CD4-positive, alpha-beta T cell (primary cell): Measurements from ENCODE around the gene GPR15LG. TPM values are rescaled to one million over a fixed set of nuclear protein-coding genes. Genes with fewer than 3 reads are reported as not detected.
A peak's percentile ranks its signal among the peaks of the same experiment; 100 is the strongest.

Source experiments
- ATAC-seq: fragments of 200-7000 bp; cut with Tn5 transposase; one replicate; pipeline ENCODE4 v1.10.0; 2022; ENCODE audit warnings: mild to moderate bottlenecking; ENCODE audit not compliant: poor library complexity
- CTCF ChIA-PET: fragments of 350-600 bp; sonication (Branson Sonifier 250); formaldehyde crosslinking; loops from one replicate; lab custom pipeline; 2021; ENCODE audit warnings: antibody characterized with exemption, inconsistent platforms; lab: Charles Lee
- POLR2A ChIA-PET: fragments of 350-600 bp; sonication (Branson Sonifier 250); formaldehyde crosslinking; loops from one replicate; lab custom pipeline; 2021; ENCODE audit warnings: antibody characterized with exemption, inconsistent platforms; lab: Charles Lee
- DNase-seq, 14 experiments: peaks; one replicate each; pipeline ENCODE4 v3.0.0-alpha.2; 2013 to 2020; ENCODE audit warnings: mixed read lengths in 2 of 14
- H3K27ac ChIP-seq, 2 donors: one replicate each; pipeline versions ENCODE4 v1.5.1 to v1.7.0; 2013; ENCODE audit warnings: low read length in 2 of 2, low read depth in 1 of 2, mild to moderate bottlenecking in 1 of 2
- H3K27me3 ChIP-seq, 2 experiments: 1 replicate in 1 of 2; 2 replicates in 1 of 2; pipeline versions ENCODE4 v1.6.1 to v1.7.0; 2013; ENCODE audit warnings: low read length in 2 of 2, control low read depth in 1 of 2, mild to moderate bottlenecking in 1 of 2, moderate library complexity in 1 of 2; ENCODE audit not compliant: insufficient read depth in 2 of 2, control insufficient read depth in 1 of 2
- H3K36me3 ChIP-seq: one replicate; pipeline ENCODE4 v1.6.1; 2013; ENCODE audit warnings: low read length, control low read depth; ENCODE audit not compliant: insufficient read depth
- H3K4me1 ChIP-seq: one replicate; pipeline ENCODE4 v1.6.1; 2013; ENCODE audit warnings: low read length, control low read depth; ENCODE audit not compliant: insufficient read depth
- H3K4me3 ChIP-seq: one replicate; pipeline ENCODE4 v1.5.1; 2013; ENCODE audit warnings: mild to moderate bottlenecking, low read length, moderate library complexity
- H3K9me3 ChIP-seq, 2 experiments: 1 replicate in 1 of 2; 2 replicates in 1 of 2; pipeline versions ENCODE4 v1.6.1 to v1.7.0; 2013; ENCODE audit warnings: low read length in 2 of 2, mild to moderate bottlenecking in 2 of 2, control low read depth in 1 of 2, moderate library complexity in 1 of 2; ENCODE audit not compliant: control insufficient read depth in 1 of 2, insufficient read depth in 1 of 2
- H3K27ac Mint-ChIP-seq: one replicate; pipeline ENCODE4 v1.8.0; 2020; ENCODE audit warnings: mixed read lengths
- H3K27me3 Mint-ChIP-seq: one replicate; pipeline ENCODE4 v1.8.0; 2021; ENCODE audit warnings: mixed read lengths
- H3K36me3 Mint-ChIP-seq: one replicate; pipeline ENCODE4 v1.8.0; 2021; ENCODE audit warnings: low read depth, mixed read lengths
- H3K4me1 Mint-ChIP-seq: one replicate; pipeline ENCODE4 v1.8.0; 2021; ENCODE audit warnings: low read depth, mixed read lengths
- H3K4me3 Mint-ChIP-seq: one replicate; pipeline ENCODE4 v1.8.0; 2020; ENCODE audit warnings: mild to moderate bottlenecking, mixed read lengths
- H3K9me3 Mint-ChIP-seq: one replicate; pipeline ENCODE4 v1.8.0; 2020; ENCODE audit warnings: mixed read lengths
- intact Hi-C, 2 experiments: fragments of 100-400 bp; cut with DNase I in 1 of 2; cut with micrococcal nuclease in 1 of 2; formaldehyde crosslinking; loops; one replicate each; pipeline versions ENCODE4 v1.15.1 to v1.9.0; 2023 to 2025; cut with DNase I, micrococcal nuclease
- total RNA-seq, 174 experiments: library from RNA in 2 of 174; stranded (reverse) in 2 of 174; gene quantifications; one replicate each; pipeline ENCODE4 v1.2.3 and lab custom pipeline; 2021 to 2026
- TF ChIP-seq, protein P1 (sequence below): fragments of 200-600 bp; IDR thresholded peaks from one replicate; pipeline ENCODE4 v1.8.0; 2022; ENCODE audit warnings: antibody characterized with exemption, mild to moderate bottlenecking

GPR15LG gene
- total RNA-seq, 2 experiments from 2014 or later: not detected

DNA sequence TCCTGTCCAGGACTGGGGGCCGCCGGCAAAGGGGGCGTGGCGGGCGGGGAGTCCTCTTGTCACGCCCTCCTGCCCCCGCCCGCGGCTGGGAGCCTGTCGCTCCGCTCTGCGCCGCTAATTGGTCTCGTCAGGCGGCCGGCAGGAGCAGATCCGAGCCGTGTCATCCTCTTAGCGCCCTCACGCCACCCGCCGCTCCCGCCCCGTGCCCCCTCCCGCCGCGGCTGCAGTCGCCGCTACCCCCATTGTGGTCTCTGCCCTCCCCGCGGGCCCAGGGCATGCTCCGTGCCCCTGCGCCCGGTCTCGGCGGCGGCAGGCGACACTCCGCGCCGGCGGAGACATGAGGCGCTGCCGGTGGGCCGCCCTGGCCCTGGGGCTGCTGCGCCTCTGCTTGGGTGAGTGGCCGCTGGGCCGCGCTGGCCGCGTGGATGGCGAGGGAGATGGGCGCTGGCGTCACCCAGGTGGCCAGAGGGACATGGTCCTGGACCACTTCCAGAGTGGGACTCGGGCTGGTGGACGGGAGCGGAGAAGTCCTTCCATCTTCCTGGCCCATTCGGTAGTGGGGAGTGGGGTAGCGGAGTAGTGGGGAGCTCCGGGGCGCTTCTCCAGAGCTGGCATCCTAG, 20.9 kb downstream of the GPR15LG start, which contains the start of gene CDHR1:
TSS of gene CDHR1 (plus strand) at position 114 of the 620 bp plus-strand sequence. CDS start at position 338, 224 bp downstream.
- peak; percentile 51 for ATAC-seq
- H3K9me3 ChIP-seq: peaks cover 0 to 11% of the 10 kb centered on the region in 2 experiments
- TF ChIP-seq, protein P1, sequence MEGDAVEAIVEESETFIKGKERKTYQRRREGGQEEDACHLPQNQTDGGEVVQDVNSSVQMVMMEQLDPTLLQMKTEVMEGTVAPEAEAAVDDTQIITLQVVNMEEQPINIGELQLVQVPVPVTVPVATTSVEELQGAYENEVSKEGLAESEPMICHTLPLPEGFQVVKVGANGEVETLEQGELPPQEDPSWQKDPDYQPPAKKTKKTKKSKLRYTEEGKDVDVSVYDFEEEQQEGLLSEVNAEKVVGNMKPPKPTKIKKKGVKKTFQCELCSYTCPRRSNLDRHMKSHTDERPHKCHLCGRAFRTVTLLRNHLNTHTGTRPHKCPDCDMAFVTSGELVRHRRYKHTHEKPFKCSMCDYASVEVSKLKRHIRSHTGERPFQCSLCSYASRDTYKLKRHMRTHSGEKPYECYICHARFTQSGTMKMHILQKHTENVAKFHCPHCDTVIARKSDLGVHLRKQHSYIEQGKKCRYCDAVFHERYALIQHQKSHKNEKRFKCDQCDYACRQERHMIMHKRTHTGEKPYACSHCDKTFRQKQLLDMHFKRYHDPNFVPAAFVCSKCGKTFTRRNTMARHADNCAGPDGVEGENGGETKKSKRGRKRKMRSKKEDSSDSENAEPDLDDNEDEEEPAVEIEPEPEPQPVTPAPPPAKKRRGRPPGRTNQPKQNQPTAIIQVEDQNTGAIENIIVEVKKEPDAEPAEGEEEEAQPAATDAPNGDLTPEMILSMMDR: no peak
- no peaks in the 10 kb centered on the region for H3K36me3 Mint-ChIP-seq
- H3K4me3 ChIP-seq: peak within 1 kb of the TSS; percentile 44
- no peak within 1 kb of the TSS for H3K27ac Mint-ChIP-seq
- H3K36me3 ChIP-seq: no peaks in the 10 kb centered on the region
- no peaks in the 10 kb centered on the region for H3K9me3 Mint-ChIP-seq
- H3K4me1 Mint-ChIP-seq: peaks cover 14% of the 10 kb centered on the region
- peak within 1 kb of the TSS; percentile 61 for H3K4me3 Mint-ChIP-seq
- peaks cover 29 to 35% of the 10 kb centered on the region in 2 experiments for H3K27me3 ChIP-seq
- peaks cover 30% of the 10 kb centered on the region for H3K27me3 Mint-ChIP-seq
- ChIA-PET POLR2A (interaction anchor here (1.0 to 1.6 kb wide), 2 partner anchors 17 to 56 kb away, joined by 4 to 6 read pairs; partner anchors contain the start of gene GHITM), CTCF (no interaction called here)
- peaks cover 37% of the 10 kb centered on the region for H3K4me1 ChIP-seq
- peak in 8 of 14 experiments; percentile 19 to 64 (median 44) for DNase-seq
- H3K27ac ChIP-seq: no peak within 1 kb of the TSS
- intact Hi-C loops: loop anchor here in 1 of 2 experiments (5.0 kb wide), 1 partner anchor 47 kb away; no protein-coding TSS in a partner anchor

- H3K4me1 Mint-ChIP-seq: peaks cover 14% of the 10 kb centered on the region
- H3K4me1 ChIP-seq: peaks cover 36% of the 10 kb centered on the region
- H3K27ac Mint-ChIP-seq: no peak overlapping the region
- intact Hi-C loops: no loop called here
- peak overlapping the region; percentile 44 for H3K4me3 ChIP-seq
- no peak for ATAC-seq
- peaks cover 29 to 35% of the 10 kb centered on the region in 2 experiments for H3K27me3 ChIP-seq
- H3K36me3 Mint-ChIP-seq: no peaks in the 10 kb centered on the region
- H3K9me3 Mint-ChIP-seq: no peaks in the 10 kb centered on the region
- peaks cover 0 to 11% of the 10 kb centered on the region in 2 experiments for H3K9me3 ChIP-seq
- peak overlapping the region; percentile 68 for H3K4me3 Mint-ChIP-seq
- TF ChIP-seq, protein P1: no peak
- no peak for DNase-seq
- no peaks in the 10 kb centered on the region for H3K36me3 ChIP-seq
- peaks cover 30% of the 10 kb centered on the region for H3K27me3 Mint-ChIP-seq
- POLR2A ChIA-PET: no interaction called here
- no peak overlapping the region for H3K27ac ChIP-seq
- CTCF ChIA-PET: no interaction called here
Observed at GRCh38 chr10:84195044-84195830, 21.6 kb downstream of the GPR15LG start.

GRCh38 chr10:84196083-84196482, 22.5 kb downstream of the GPR15LG start:
- Mint-ChIP-seq H3K4me1 (peaks cover 5% of the 10 kb centered on the region), H3K27me3 (peaks cover 30% of the 10 kb centered on the region), H3K27ac (no peak overlapping the region), H3K36me3 (no peaks in the 10 kb centered on the region), H3K4me3 (no peak overlapping the region), H3K9me3 (no peaks in the 10 kb centered on the region)
- TF ChIP-seq, protein P1: no peak
- DNase-seq: no peak
- H3K4me3 ChIP-seq: no peak overlapping the region
- no peak for ATAC-seq
- ChIA-PET POLR2A (no interaction called here), CTCF (no interaction called here)
- peaks cover 0 to 11% of the 10 kb centered on the region in 2 experiments for H3K9me3 ChIP-seq
- peaks cover 29 to 35% of the 10 kb centered on the region in 2 experiments for H3K27me3 ChIP-seq
- peaks cover 27% of the 10 kb centered on the region for H3K4me1 ChIP-seq
- H3K27ac ChIP-seq: no peak overlapping the region
- H3K36me3 ChIP-seq: no peaks in the 10 kb centered on the region
- intact Hi-C loops: no loop called here
